Transverse colon (tissue), 4 donors: Measurements from ENCODE around the gene POU6F1. TPM values are rescaled to one million over a fixed set of nuclear protein-coding genes. Genes with fewer than 3 reads are reported as not detected.

Experiments used
- DNase-seq: peaks from one replicate; pipeline ENCODE4 v3.0.0-alpha.2; 2019
- H3K27ac ChIP-seq, 4 donors: fragments of 200-600 bp; sonication (generic); 2 replicates each; pipeline ENCODE4 v1.5.1; 2016 to 2018; ENCODE audit warnings: inconsistent platforms in 4 of 4
- H3K27me3 ChIP-seq: fragments of 200-600 bp; sonication (generic); 2 replicates; pipeline ENCODE4 v1.5.1; 2017; ENCODE audit warnings: inconsistent platforms
- H3K36me3 ChIP-seq, 4 donors: fragments of 200-600 bp; sonication (generic); 2 replicates each; pipeline ENCODE4 v1.5.1; 2017 to 2019; ENCODE audit warnings: inconsistent platforms in 4 of 4
- H3K4me1 ChIP-seq, 4 donors: fragments of 200-600 bp; sonication (generic); 2 replicates each; pipeline ENCODE4 v1.5.1; 2017 to 2020; ENCODE audit warnings: inconsistent platforms in 4 of 4
- H3K4me3 ChIP-seq, 4 donors: fragments of 200-600 bp; sonication (generic); 1 replicate in 1 of 4; 2 replicates in 3 of 4; pipeline versions ENCODE4 v1.5.1 to v1.6.1; 2017 to 2019; ENCODE audit warnings: inconsistent platforms in 4 of 4
- H3K9me3 ChIP-seq, 2 donors: fragments of 200-600 bp; sonication (generic); 2 replicates each; pipeline ENCODE4 v1.5.1; 2017 to 2019; ENCODE audit warnings: inconsistent platforms in 2 of 2
- EP300 ChIP-seq: sonication (generic); formaldehyde crosslinking; IDR thresholded peaks from one replicate; pipeline ENCODE4 v1.6.1; 2017; ENCODE audit warnings: antibody characterized with exemption, low read depth
- POLR2A ChIP-seq: fragments of 450-650 bp; IDR thresholded peaks from one replicate; pipeline ENCODE4 v1.6.1; 2016; ENCODE audit warnings: antibody characterized with exemption, mild to moderate bottlenecking, moderate library complexity
- POLR2AphosphoS5 ChIP-seq, 3 donors: sonication (generic); formaldehyde crosslinking; IDR thresholded peaks; one replicate each; pipeline ENCODE4 v1.6.1; 2016; ENCODE audit warnings: antibody characterized with exemption in 3 of 3
- WGBS, 2 donors: methylation state at CpG; one replicate each; pipeline ENCODE4 v1.1.5; 2018; ENCODE audit warnings: low coverage in 1 of 2; 5-methylcytosine and 5-hydroxymethylcytosine counted together
- in situ Hi-C, 4 donors: fragments of 200-750 bp; cut with MboI; loops; one replicate each; pipeline versions ENCODE4 v1.15.0 to v1.15.1; 2017; ENCODE audit warnings: low sequenced_read_pairs in 3 of 4, low pct_ligation_motif_present in 1 of 4, low pct_unique_long_range_greater_than_20kb in 1 of 4
- intact Hi-C: fragments of 100-400 bp; cut with DNase I; formaldehyde crosslinking; loops from one replicate; pipeline ENCODE4 v1.15.1; 2023; ENCODE audit warnings: low total_unique reads
- small RNA-seq, 4 donors: library from RNA; depleted of rRNA; stranded (forward); fragments of <200 nt; gene quantifications; one replicate each; pipeline ENCODE3, GENCODE V24; 2016
- total RNA-seq, 4 donors: library from RNA; depleted of rRNA; stranded (reverse); fragments of >200 nt; gene quantifications; one replicate each; pipeline ENCODE4 v1.1.0, GENCODE V29; 2016
- TF ChIP-seq, protein P1 (sequence below), 5 experiments: fragments of 200-600 bp in 3 of 5; fragments of 450-650 bp in 2 of 5; sonication (generic) in 3 of 5; IDR thresholded peaks; 1 replicate in 2 of 5; 2 replicates in 3 of 5; pipeline ENCODE4 v1.5.1; 2016 to 2017; ENCODE audit warnings: antibody characterized with exemption in 5 of 5, inconsistent platforms in 3 of 5, mild to moderate bottlenecking in 2 of 5, moderate library complexity in 1 of 5

POU6F1 gene
- total RNA-seq, 4 donors from 2014 or later: 3.7 to 6.5 (median 6.1) TPM

DNA sequence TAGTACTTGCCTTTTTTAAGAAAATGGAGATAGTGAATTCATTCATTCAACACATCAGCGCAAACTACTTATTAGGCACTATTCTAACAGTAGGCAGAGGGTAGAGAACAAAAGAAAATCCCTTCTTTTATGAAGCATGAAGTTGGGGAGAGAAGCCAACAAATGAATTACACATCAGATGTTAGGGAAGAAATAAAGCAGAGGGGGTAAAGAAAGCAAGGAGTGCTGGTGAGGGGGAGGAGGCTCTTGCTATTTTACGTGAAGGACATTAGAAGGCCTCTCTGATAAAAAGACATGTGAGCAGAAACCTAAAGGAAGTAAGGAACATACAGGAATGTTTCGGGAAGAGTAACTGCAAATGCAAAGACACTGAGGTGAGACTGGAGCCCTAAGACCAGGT is 67.1 kb downstream of the POU6F1 start:
- TF ChIP-seq EP300: no peak
- TF ChIP-seq, protein P1, sequence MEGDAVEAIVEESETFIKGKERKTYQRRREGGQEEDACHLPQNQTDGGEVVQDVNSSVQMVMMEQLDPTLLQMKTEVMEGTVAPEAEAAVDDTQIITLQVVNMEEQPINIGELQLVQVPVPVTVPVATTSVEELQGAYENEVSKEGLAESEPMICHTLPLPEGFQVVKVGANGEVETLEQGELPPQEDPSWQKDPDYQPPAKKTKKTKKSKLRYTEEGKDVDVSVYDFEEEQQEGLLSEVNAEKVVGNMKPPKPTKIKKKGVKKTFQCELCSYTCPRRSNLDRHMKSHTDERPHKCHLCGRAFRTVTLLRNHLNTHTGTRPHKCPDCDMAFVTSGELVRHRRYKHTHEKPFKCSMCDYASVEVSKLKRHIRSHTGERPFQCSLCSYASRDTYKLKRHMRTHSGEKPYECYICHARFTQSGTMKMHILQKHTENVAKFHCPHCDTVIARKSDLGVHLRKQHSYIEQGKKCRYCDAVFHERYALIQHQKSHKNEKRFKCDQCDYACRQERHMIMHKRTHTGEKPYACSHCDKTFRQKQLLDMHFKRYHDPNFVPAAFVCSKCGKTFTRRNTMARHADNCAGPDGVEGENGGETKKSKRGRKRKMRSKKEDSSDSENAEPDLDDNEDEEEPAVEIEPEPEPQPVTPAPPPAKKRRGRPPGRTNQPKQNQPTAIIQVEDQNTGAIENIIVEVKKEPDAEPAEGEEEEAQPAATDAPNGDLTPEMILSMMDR (IDR thresholded peaks at IDR 0.05): no peak
- no peak for TF ChIP-seq POLR2AphosphoS5 (IDR thresholded peaks at IDR 0.05)
- TF ChIP-seq POLR2A: no peak
- in situ Hi-C loops (loop anchor here in 1 of 4 donors (10.0 kb wide), 1 partner anchor 104 kb away; no protein-coding TSS in a partner anchor), intact Hi-C loops (no loop called here)
- no peaks in the 10 kb centered on the region for H3K27me3 ChIP-seq
- H3K27ac ChIP-seq: no peak overlapping the region
- H3K36me3 ChIP-seq: no peaks in the 10 kb centered on the region
- no peak overlapping the region for H3K4me3 ChIP-seq
- no peak for DNase-seq
- WGBS, 2 donors: 59 to 63% methylated on average over 3 of the region's 3 CpGs
- H3K4me1 ChIP-seq: peaks cover 0 to 2% (median 0%) of the 10 kb centered on the region in 4 donors
- no peaks in the 10 kb centered on the region for H3K9me3 ChIP-seq

DNA sequence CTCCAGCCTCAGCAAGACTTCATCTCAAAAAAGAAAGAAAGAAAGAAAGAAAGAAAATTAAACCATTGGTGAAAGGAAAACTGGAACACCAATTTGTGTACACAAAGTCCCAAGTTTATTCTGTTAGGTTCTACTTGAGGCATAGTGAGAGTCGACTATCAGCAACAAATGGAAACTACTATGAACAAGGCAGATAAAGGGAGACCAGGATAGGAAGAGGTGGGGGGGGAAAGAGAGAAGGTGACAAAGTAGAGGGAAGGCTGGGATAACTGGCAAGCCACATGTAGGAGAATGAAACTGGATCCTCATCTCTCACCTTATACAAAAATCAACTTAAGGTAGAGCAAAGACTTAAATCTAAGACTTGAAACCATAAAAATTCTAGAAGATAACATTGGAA is 70.6 kb downstream of the POU6F1 start:
- H3K27me3 ChIP-seq: no peaks in the 10 kb centered on the region
- no peak overlapping the region for H3K4me3 ChIP-seq
- H3K36me3 ChIP-seq: no peaks in the 10 kb centered on the region
- 83 to 84% methylated on average over 1 of the region's 1 CpG for WGBS, 2 donors
- H3K27ac ChIP-seq: no peak overlapping the region
- H3K4me1 ChIP-seq: peaks cover 0 to 2% (median 0%) of the 10 kb centered on the region in 4 donors
- no peaks in the 10 kb centered on the region for H3K9me3 ChIP-seq
- TF ChIP-seq POLR2A: no peak
- no peak for TF ChIP-seq EP300
- TF ChIP-seq, protein P1 (IDR thresholded peaks at IDR 0.05): no peak
- intact Hi-C loops (no loop called here), in situ Hi-C loops (no loop called here)
- DNase-seq: no peak

DNA sequence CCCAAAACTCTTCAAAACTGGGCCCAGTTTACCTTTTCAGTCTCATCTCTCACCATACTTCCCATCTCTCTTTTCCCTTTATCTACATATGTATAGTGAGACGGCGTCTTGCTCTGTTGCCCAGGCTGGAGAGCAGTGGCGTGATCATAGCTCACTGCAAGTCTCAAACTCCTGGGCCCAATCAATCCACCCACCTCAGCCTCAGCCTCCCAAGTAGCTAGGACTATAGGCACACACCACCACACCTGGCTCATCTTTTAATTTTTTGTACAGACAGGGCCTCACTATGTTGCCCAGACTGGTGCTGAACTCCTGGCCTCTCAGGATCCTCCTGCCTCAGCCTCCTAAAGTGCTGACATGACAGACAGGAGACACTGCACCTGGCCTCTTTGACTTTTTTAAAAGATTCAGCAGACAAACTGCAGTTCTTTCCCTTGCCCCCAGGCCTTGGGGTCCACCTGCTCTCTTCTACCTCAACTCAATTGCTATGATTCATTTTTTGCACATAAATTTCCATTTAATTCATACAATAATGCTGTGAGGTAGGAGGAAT is 78.5 kb downstream of the POU6F1 start:
- H3K9me3 ChIP-seq: no peaks in the 10 kb centered on the region
- no peaks in the 10 kb centered on the region for H3K4me1 ChIP-seq
- H3K4me3 ChIP-seq: no peak overlapping the region
- 94 to 99% methylated on average over 3 of the region's 3 CpGs for WGBS, 2 donors
- H3K36me3 ChIP-seq: peaks cover 0 to 13% (median 0%) of the 10 kb centered on the region in 4 donors
- H3K27ac ChIP-seq: no peak overlapping the region
- in situ Hi-C loops (no loop called here), intact Hi-C loops (no loop called here)
- TF ChIP-seq POLR2AphosphoS5 (IDR thresholded peaks at IDR 0.05) (no peak), POLR2A (no peak), EP300 (no peak)
- DNase-seq: no peak
- H3K27me3 ChIP-seq: no peaks in the 10 kb centered on the region

Small RNA genes lying within 50 kb of the gene (small RNA-seq; reads per million reads assigned to genes)
- gene RF00019: 0 reads per million in 4 donors
- gene RNU6-199P: 0 reads per million in 4 donors

Other genes starting within 250 kb of the POU6F1 start
- 10 to 100 TPM in 3 of 4 donors, 1 to 10 TPM in 1; 9.7 to 48.7 (median 42.5) TPM for gene SLC11A2, start 191.7 kb downstream of the POU6F1 start, total RNA-seq
- gene LETMD1, start 169.7 kb downstream of the POU6F1 start, total RNA-seq: 100 to 1,000 TPM in 1 of 4 donors, 10 to 100 TPM in 3; 45.3 to 109 (median 88.9) TPM
- 10 to 100 TPM; 14.3 to 69.6 (median 25.5) TPM for gene CSRNP2, start 134.5 kb downstream of the POU6F1 start, total RNA-seq
- gene TFCP2, start 44.9 kb downstream of the POU6F1 start, total RNA-seq: 10 to 100 TPM; 13.5 to 20.5 (median 15.4) TPM
- 100 to 1,000 TPM; 106 to 429 (median 233) TPM for gene DAZAP2, start 20.8 kb upstream of the POU6F1 start, total RNA-seq
- gene SMAGP, start 52.4 kb upstream of the POU6F1 start, total RNA-seq: 100 to 1,000 TPM in 2 of 4 donors, 10 to 100 TPM in 2; 29.5 to 144 (median 104) TPM
- 10 to 100 TPM in 2 of 4 donors, 1 to 10 TPM in 2; 4.0 to 28.8 (median 9.0) TPM for gene BIN2, start 106.1 kb upstream of the POU6F1 start, total RNA-seq
- gene CELA1, start 128.6 kb upstream of the POU6F1 start, total RNA-seq: not detected
- 10 to 100 TPM; 17.5 to 52.7 (median 26.8) TPM for gene GALNT6, start 173.3 kb upstream of the POU6F1 start, total RNA-seq
- 1 to 10 TPM in 2 of 4 donors, under 1 TPM in 1, not detected in 1; 0.64 to 2.2 (median 1.1) TPM for gene SLC4A8, start 206.8 kb upstream of the POU6F1 start, total RNA-seq